ENCODE data around the gene MADD. TPM values are rescaled to one million over a fixed set of nuclear protein-coding genes. Genes with fewer than 3 reads are reported as not detected.

MADD gene
- total RNA-seq, 1 experiment from 2014 or later, result 24.8 TPM

GRCh38 chr11:47324520-47324919 is 54.6 kb downstream of the MADD start:
- DNase-seq (ENCODE audit: unreplicated experiment), result no peak
- Mint-ChIP-seq H3K36me3 (ENCODE audit: insufficient read depth, unreplicated experiment) (peaks cover 31% of the 10 kb centered on the region), H3K4me1 (ENCODE audit: insufficient read depth, unreplicated experiment) (peaks cover 7% of the 10 kb centered on the region), H3K27me3 (ENCODE audit: insufficient read depth, unreplicated experiment) (no peaks in the 10 kb centered on the region), H3K9me3 (ENCODE audit: unreplicated experiment) (no peaks in the 10 kb centered on the region), H3K4me3 (ENCODE audit: unreplicated experiment) (no peak overlapping the region), H3K27ac (ENCODE audit: low read depth, unreplicated experiment) (no peak overlapping the region)
- no TSS peak for BruUV-seq (replicated peaks)
- TF ChIP-seq, protein P1, sequence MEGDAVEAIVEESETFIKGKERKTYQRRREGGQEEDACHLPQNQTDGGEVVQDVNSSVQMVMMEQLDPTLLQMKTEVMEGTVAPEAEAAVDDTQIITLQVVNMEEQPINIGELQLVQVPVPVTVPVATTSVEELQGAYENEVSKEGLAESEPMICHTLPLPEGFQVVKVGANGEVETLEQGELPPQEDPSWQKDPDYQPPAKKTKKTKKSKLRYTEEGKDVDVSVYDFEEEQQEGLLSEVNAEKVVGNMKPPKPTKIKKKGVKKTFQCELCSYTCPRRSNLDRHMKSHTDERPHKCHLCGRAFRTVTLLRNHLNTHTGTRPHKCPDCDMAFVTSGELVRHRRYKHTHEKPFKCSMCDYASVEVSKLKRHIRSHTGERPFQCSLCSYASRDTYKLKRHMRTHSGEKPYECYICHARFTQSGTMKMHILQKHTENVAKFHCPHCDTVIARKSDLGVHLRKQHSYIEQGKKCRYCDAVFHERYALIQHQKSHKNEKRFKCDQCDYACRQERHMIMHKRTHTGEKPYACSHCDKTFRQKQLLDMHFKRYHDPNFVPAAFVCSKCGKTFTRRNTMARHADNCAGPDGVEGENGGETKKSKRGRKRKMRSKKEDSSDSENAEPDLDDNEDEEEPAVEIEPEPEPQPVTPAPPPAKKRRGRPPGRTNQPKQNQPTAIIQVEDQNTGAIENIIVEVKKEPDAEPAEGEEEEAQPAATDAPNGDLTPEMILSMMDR (IDR thresholded peaks at IDR 0.05; ENCODE audit: unreplicated experiment), result no peak
- ChIA-PET POLR2A (no interaction called here), CTCF (interaction anchor here (0.8 to 1.1 kb wide), 2 partner anchors 30 to 63 kb away, joined by 3 read pairs; no protein-coding TSS in a partner anchor)
- intact Hi-C loops (cut with micrococcal nuclease), result no loop called here

GRCh38 chr11:47325271-47326041 is 55.5 kb downstream of the MADD start:
- BruUV-seq (replicated peaks), result no TSS peak
- no peaks in the 10 kb centered on the region for H3K9me3 Mint-ChIP-seq (ENCODE audit: unreplicated experiment)
- POLR2A ChIA-PET, result interaction anchor here (0.6 kb wide), 1 partner anchor 10 kb away, joined by 3 read pairs; no protein-coding TSS in a partner anchor
- no peak for DNase-seq (ENCODE audit: unreplicated experiment)
- peaks cover 7% of the 10 kb centered on the region for H3K4me1 Mint-ChIP-seq (ENCODE audit: insufficient read depth, unreplicated experiment)
- H3K27me3 Mint-ChIP-seq (ENCODE audit: insufficient read depth, unreplicated experiment), result no peaks in the 10 kb centered on the region
- intact Hi-C loops (cut with micrococcal nuclease), result no loop called here
- H3K36me3 Mint-ChIP-seq (ENCODE audit: insufficient read depth, unreplicated experiment), result peaks cover 33% of the 10 kb centered on the region
- CTCF ChIA-PET, result interaction anchor here (0.6 to 0.9 kb wide), 5 partner anchors 21 to 172 kb away, joined by 3 to 5 read pairs (median 3); partner anchors contain the start of gene RAPSN
- TF ChIP-seq, protein P1 (IDR thresholded peaks at IDR 0.05; ENCODE audit: unreplicated experiment), result no peak
- peak overlapping the region; percentile 52 for H3K27ac Mint-ChIP-seq (ENCODE audit: low read depth, unreplicated experiment)
- H3K4me3 Mint-ChIP-seq (ENCODE audit: unreplicated experiment), result no peak overlapping the region

DNA sequence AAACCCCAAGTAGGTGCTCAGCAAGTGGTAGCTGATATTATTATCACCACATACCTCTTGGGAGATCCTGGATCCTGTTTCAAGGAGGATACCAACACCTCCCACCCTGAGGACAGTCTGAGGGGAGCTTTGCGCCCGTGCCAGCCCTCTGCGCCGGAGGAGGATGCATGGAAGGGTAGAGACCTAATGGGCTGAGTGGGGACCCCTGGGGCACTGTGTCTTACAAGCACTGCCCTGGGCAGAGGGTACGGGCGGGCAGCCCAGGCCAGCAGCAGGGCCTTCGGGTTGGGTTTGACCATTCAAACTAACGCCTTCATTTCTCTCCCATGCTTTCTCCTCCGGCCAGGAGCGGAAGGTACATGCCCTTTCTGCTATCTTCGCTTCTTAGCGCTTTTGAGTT is 56.3 kb downstream of the MADD start:
- DNase-seq (ENCODE audit: unreplicated experiment), result no peak
- no TSS peak for BruUV-seq (replicated peaks)
- Mint-ChIP-seq H3K4me1 (ENCODE audit: insufficient read depth, unreplicated experiment) (peaks cover 7% of the 10 kb centered on the region), H3K27ac (ENCODE audit: low read depth, unreplicated experiment) (no peak overlapping the region), H3K9me3 (ENCODE audit: unreplicated experiment) (no peaks in the 10 kb centered on the region), H3K36me3 (ENCODE audit: insufficient read depth, unreplicated experiment) (peaks cover 30% of the 10 kb centered on the region), H3K27me3 (ENCODE audit: insufficient read depth, unreplicated experiment) (no peaks in the 10 kb centered on the region), H3K4me3 (ENCODE audit: unreplicated experiment) (no peak overlapping the region)
- intact Hi-C loops (cut with micrococcal nuclease), result no loop called here
- POLR2A ChIA-PET, result no interaction called here
- TF ChIP-seq, protein P1 (IDR thresholded peaks at IDR 0.05; ENCODE audit: unreplicated experiment), result no peak
- CTCF ChIA-PET, result interaction anchor here (0.6 kb wide), 1 partner anchor 20 kb away, joined by 3 read pairs; no protein-coding TSS in a partner anchor

DNA sequence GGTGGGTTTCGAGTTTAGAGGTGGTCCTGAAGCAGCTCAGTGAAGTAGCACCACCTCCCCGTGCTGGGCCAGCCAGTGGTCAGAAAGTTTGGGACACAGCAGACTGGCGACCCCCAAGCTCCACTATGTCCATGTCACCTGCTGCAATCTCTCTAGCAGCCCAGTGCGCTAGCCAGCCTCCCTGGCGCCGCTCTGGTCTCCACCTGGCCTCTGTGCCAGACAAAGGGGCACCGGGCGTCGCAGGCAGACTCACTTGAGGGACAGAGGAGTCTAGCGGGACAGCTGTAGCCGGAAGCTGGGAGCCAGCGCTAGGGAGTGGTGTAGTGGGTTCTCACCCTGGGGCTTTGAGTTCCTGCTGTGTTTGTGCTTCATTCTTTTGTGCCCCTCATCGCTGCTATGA is 57.1 kb downstream of the MADD start:
- H3K36me3 Mint-ChIP-seq (ENCODE audit: insufficient read depth, unreplicated experiment), result peaks cover 30% of the 10 kb centered on the region
- H3K4me1 Mint-ChIP-seq (ENCODE audit: insufficient read depth, unreplicated experiment), result peaks cover 7% of the 10 kb centered on the region
- H3K4me3 Mint-ChIP-seq (ENCODE audit: unreplicated experiment), result no peak overlapping the region
- BruUV-seq (replicated peaks), result no TSS peak
- intact Hi-C loops (cut with micrococcal nuclease), result no loop called here
- ChIA-PET POLR2A (interaction anchor here (0.6 kb wide), 1 partner anchor 324 kb away, joined by 4 read pairs; no protein-coding TSS in a partner anchor), CTCF (interaction anchor here (1.4 kb wide), 1 partner anchor 47 kb away, joined by 5 read pairs; no protein-coding TSS in a partner anchor)
- TF ChIP-seq, protein P1 (IDR thresholded peaks at IDR 0.05; ENCODE audit: unreplicated experiment), result no peak
- H3K27ac Mint-ChIP-seq (ENCODE audit: low read depth, unreplicated experiment), result no peak overlapping the region
- no peak for DNase-seq (ENCODE audit: unreplicated experiment)
- no peaks in the 10 kb centered on the region for H3K9me3 Mint-ChIP-seq (ENCODE audit: unreplicated experiment)
- no peaks in the 10 kb centered on the region for H3K27me3 Mint-ChIP-seq (ENCODE audit: insufficient read depth, unreplicated experiment)
